HEK293 (cell line): ENCODE data around the gene NR1H2.

ENCODE experiments used
- CTCF ChIA-PET: fragments of 350-600 bp; formaldehyde crosslinking; extraction: SDS; loops from one replicate; lab custom pipeline; 2021; ENCODE audit warnings: antibody characterized with exemption; lab: Yijun Ruan, JAX
- POLR2A ChIA-PET: fragments of 300-600 bp; formaldehyde crosslinking; extraction: SDS; loops from one replicate; lab custom pipeline; 2020; ENCODE audit warnings: antibody characterized with exemption, inconsistent platforms; lab: Yijun Ruan, JAX
- H3K27ac ChIP-seq: fragments of 200-500 bp; sonication (Bioruptor generic); 2 replicates; pipeline ENCODE4 v1.5.1; 2014; ENCODE audit warnings: low read depth, low read length, control low read depth, inconsistent platforms; ENCODE audit errors: extremely low read depth
- H3K36me3 ChIP-seq, 2 experiments: fragments of 200-500 bp in 1 of 2; sonication (Bioruptor generic) in 1 of 2; 1 replicate in 1 of 2; 2 replicates in 1 of 2; pipeline ENCODE4 v1.5.1; 2014 to 2017; ENCODE audit warnings: inconsistent platforms in 2 of 2, low read length in 2 of 2; ENCODE audit not compliant: control insufficient read depth in 2 of 2, insufficient read depth in 1 of 2
- H3K4me1 ChIP-seq: fragments of 200-500 bp; sonication (Bioruptor generic); 2 replicates; pipeline ENCODE4 v1.5.1; 2014; ENCODE audit warnings: mild to moderate bottlenecking, low read length, inconsistent platforms; ENCODE audit not compliant: control insufficient read depth, insufficient read depth
- H3K4me3 ChIP-seq: 2 replicates; pipeline ENCODE4 v1.5.1; 2011; ENCODE audit warnings: low read depth, mild to moderate bottlenecking, control low read depth, low read length, moderate library complexity
- H3K9me3 ChIP-seq: fragments of 200-500 bp; sonication (Bioruptor generic); 2 replicates; pipeline ENCODE4 v1.5.1; 2014; ENCODE audit warnings: low read depth, low read length, inconsistent platforms; ENCODE audit not compliant: control insufficient read depth, insufficient read depth
- GLIS2 ChIP-seq: fragments of 450-650 bp; formaldehyde crosslinking; IDR thresholded peaks from 2 replicates; pipeline ENCODE4 v1.5.1; 2016; ENCODE audit warnings: missing biosample characterization, missing genetic modification characterization
- KLF16 ChIP-seq: fragments of 450-650 bp; formaldehyde crosslinking; IDR thresholded peaks from 2 replicates; pipeline ENCODE4 v1.5.1; 2017; ENCODE audit warnings: missing biosample characterization, missing genetic modification characterization
- KLF8 ChIP-seq: fragments of 450-650 bp; formaldehyde crosslinking; IDR thresholded peaks from 2 replicates; pipeline ENCODE4 v1.5.1; 2016; ENCODE audit warnings: missing biosample characterization, missing genetic modification characterization
- KLF9 ChIP-seq: fragments of 450-650 bp; formaldehyde crosslinking; IDR thresholded peaks from 2 replicates; pipeline ENCODE4 v1.5.1; 2016; ENCODE audit warnings: missing biosample characterization, missing genetic modification characterization, low read depth
- OVOL3 ChIP-seq: fragments of 450-650 bp; formaldehyde crosslinking; IDR thresholded peaks from 2 replicates; pipeline ENCODE4 v1.5.1; 2016; ENCODE audit warnings: missing biosample characterization, missing genetic modification characterization
- PRDM1 ChIP-seq: fragments of 450-650 bp; formaldehyde crosslinking; IDR thresholded peaks from 2 replicates; pipeline ENCODE4; 2016; ENCODE audit warnings: missing biosample characterization, missing genetic modification characterization
- YY2 ChIP-seq: fragments of 450-650 bp; formaldehyde crosslinking; IDR thresholded peaks from 2 replicates; pipeline ENCODE4 v1.5.1; 2016; ENCODE audit warnings: missing biosample characterization, missing genetic modification characterization
- ZBTB1 ChIP-seq: fragments of 450-650 bp; formaldehyde crosslinking; IDR thresholded peaks from 2 replicates; pipeline ENCODE4 v1.5.1; 2016; ENCODE audit warnings: missing biosample characterization, missing genetic modification characterization
- ZBTB21 ChIP-seq: fragments of 450-650 bp; formaldehyde crosslinking; IDR thresholded peaks from 2 replicates; pipeline ENCODE4 v1.5.1; 2017; ENCODE audit warnings: missing biosample characterization, missing genetic modification characterization
- ZEB2 ChIP-seq: fragments of 450-650 bp; formaldehyde crosslinking; IDR thresholded peaks from 2 replicates; pipeline ENCODE4 v1.5.1; 2016; ENCODE audit warnings: missing biosample characterization, missing genetic modification characterization
- ZNF10 ChIP-seq: fragments of 450-650 bp; formaldehyde crosslinking; IDR thresholded peaks from 2 replicates; pipeline ENCODE4 v1.5.1; 2017; ENCODE audit warnings: missing biosample characterization, missing genetic modification characterization
- ZNF184 ChIP-seq: fragments of 450-650 bp; IDR thresholded peaks from 2 replicates; pipeline ENCODE4 v1.5.1; 2018; ENCODE audit warnings: missing biosample characterization, mild to moderate bottlenecking, missing genetic modification characterization
- ZNF2 ChIP-seq: fragments of 450-650 bp; formaldehyde crosslinking; IDR thresholded peaks from 2 replicates; pipeline ENCODE4 v1.5.1; 2016; ENCODE audit warnings: missing biosample characterization, missing genetic modification characterization
- ZNF24 ChIP-seq: fragments of 450-650 bp; formaldehyde crosslinking; IDR thresholded peaks from 2 replicates; pipeline ENCODE4 v1.5.1; 2016; ENCODE audit warnings: missing biosample characterization, missing genetic modification characterization
- ZNF266 ChIP-seq: fragments of 450-650 bp; formaldehyde crosslinking; IDR thresholded peaks from 2 replicates; pipeline ENCODE4 v1.5.1; 2016; ENCODE audit warnings: missing biosample characterization, missing genetic modification characterization, low read depth
- ZNF302 ChIP-seq: fragments of 450-650 bp; formaldehyde crosslinking; IDR thresholded peaks from 2 replicates; pipeline ENCODE4 v1.5.1; 2016; ENCODE audit warnings: missing biosample characterization, missing genetic modification characterization, low read depth
- ZNF391 ChIP-seq: fragments of 450-650 bp; formaldehyde crosslinking; IDR thresholded peaks from 2 replicates; pipeline ENCODE4 v1.5.1; 2016; ENCODE audit warnings: low read depth, missing biosample characterization, missing genetic modification characterization, borderline replicate concordance
- ZNF416 ChIP-seq: fragments of 450-650 bp; formaldehyde crosslinking; IDR thresholded peaks from 2 replicates; pipeline ENCODE4 v1.5.1; 2016; ENCODE audit warnings: missing biosample characterization, missing genetic modification characterization
- ZNF426 ChIP-seq: fragments of 450-650 bp; formaldehyde crosslinking; IDR thresholded peaks from 2 replicates; pipeline ENCODE4 v1.5.1; 2017; ENCODE audit warnings: missing biosample characterization, missing genetic modification characterization, mild to moderate bottlenecking, inconsistent platforms, moderate library complexity
- ZNF501 ChIP-seq: fragments of 450-650 bp; formaldehyde crosslinking; IDR thresholded peaks from 2 replicates; pipeline ENCODE4 v1.5.1; 2016; ENCODE audit warnings: missing biosample characterization, missing genetic modification characterization
- ZNF521 ChIP-seq: fragments of 450-650 bp; formaldehyde crosslinking; IDR thresholded peaks from 2 replicates; pipeline ENCODE4 v1.5.1; 2017; ENCODE audit warnings: missing biosample characterization, mild to moderate bottlenecking, missing genetic modification characterization
- ZNF549 ChIP-seq: fragments of 450-650 bp; IDR thresholded peaks from 2 replicates; pipeline ENCODE4 v1.5.1; 2018; ENCODE audit warnings: missing biosample characterization, missing genetic modification characterization, mild to moderate bottlenecking, inconsistent platforms, moderate library complexity
- ZNF626 ChIP-seq: fragments of 450-650 bp; sonication (Bioruptor Pico); formaldehyde crosslinking; IDR thresholded peaks from 2 replicates; pipeline ENCODE4 v1.5.1; 2018; ENCODE audit warnings: missing biosample characterization, missing genetic modification characterization, inconsistent platforms
- ZNF660 ChIP-seq: fragments of 450-650 bp; IDR thresholded peaks from 2 replicates; pipeline ENCODE4 v1.5.1; 2018; ENCODE audit warnings: missing biosample characterization, mild to moderate bottlenecking, missing genetic modification characterization
- ZNF664 ChIP-seq: fragments of 450-650 bp; formaldehyde crosslinking; IDR thresholded peaks from 2 replicates; pipeline ENCODE4 v1.5.1; 2016; ENCODE audit warnings: missing biosample characterization, missing genetic modification characterization
- ZNF776 ChIP-seq: fragments of 450-650 bp; formaldehyde crosslinking; IDR thresholded peaks from 2 replicates; pipeline ENCODE4 v1.5.0; 2017; ENCODE audit warnings: missing biosample characterization, missing genetic modification characterization, borderline replicate concordance
- ZNF837 ChIP-seq: fragments of 450-650 bp; formaldehyde crosslinking; IDR thresholded peaks from 2 replicates; pipeline ENCODE4 v1.5.1; 2016; ENCODE audit warnings: missing biosample characterization, missing genetic modification characterization
- ZSCAN30 ChIP-seq: fragments of 450-650 bp; IDR thresholded peaks from 2 replicates; pipeline ENCODE4 v1.5.1; 2018; ENCODE audit warnings: missing biosample characterization, mild to moderate bottlenecking, missing genetic modification characterization, moderate library complexity
- ZXDB ChIP-seq: fragments of 450-650 bp; formaldehyde crosslinking; IDR thresholded peaks from 2 replicates; pipeline ENCODE4 v1.5.1; 2016; ENCODE audit warnings: missing biosample characterization, missing genetic modification characterization
- TF ChIP-seq, protein P1 (sequence below): fragments of 450-650 bp; formaldehyde crosslinking; IDR thresholded peaks from 2 replicates; pipeline ENCODE4 v1.5.1; 2016; ENCODE audit warnings: missing biosample characterization, missing genetic modification characterization

NR1H2 gene

DNA sequence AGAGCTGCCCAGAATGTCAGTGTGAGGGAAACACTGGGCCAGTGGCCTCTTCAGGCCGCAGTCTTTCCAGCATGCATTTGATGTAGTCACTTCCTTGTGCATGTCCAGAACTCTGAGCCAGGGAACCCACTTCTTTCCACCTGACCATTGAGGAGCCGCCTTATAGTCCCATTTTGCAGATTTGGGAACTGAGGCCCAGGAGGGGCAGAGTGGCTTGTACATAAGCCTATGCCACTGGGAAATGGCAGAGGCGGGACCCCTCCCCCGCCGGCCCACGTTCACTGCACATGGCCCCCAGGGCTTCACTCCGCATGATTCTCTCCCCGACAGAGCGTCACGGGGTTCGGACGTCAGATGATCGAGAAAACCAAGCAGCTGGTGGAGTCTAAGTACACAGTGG lies 36.8 kb downstream of the NR1H2 start:
- ChIA-PET POLR2A (no interaction called here), CTCF (no interaction called here)
- H3K4me1 ChIP-seq, result no peaks in the 10 kb centered on the region
- TF ChIP-seq ZNF391, result no peak
- TF ChIP-seq, protein P1, sequence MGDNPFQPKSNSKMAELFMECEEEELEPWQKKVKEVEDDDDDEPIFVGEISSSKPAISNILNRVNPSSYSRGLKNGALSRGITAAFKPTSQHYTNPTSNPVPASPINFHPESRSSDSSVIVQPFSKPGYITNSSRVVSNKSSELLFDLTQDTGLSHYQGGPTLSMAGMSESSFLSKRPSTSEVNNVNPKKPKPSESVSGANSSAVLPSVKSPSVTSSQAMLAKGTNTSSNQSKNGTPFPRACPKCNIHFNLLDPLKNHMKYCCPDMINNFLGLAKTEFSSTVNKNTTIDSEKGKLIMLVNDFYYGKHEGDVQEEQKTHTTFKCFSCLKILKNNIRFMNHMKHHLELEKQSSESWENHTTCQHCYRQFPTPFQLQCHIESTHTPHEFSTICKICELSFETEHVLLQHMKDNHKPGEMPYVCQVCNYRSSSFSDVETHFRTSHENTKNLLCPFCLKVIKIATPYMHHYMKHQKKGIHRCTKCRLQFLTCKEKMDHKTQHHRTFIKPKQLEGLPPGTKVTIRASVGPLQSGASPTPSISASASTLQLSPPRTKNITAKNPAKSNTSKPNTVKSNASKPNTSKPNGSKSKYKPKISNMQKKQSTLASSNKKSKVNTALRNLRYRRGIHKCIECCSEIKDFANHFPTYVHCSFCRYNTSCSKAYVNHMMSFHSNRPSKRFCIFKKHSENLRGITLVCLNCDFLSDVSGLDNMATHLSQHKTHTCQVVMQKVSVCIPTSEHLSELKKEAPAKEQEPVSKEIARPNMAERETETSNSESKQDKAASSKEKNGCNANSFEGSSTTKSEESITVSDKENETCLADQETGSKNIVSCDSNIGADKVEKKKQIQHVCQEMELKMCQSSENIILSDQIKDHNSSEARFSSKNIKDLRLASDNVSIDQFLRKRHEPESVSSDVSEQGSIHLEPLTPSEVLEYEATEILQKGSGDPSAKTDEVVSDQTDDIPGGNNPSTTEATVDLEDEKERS, result peak; percentile 35; the same call in 1 of the 2 replicates
- no peaks in the 10 kb centered on the region for H3K9me3 ChIP-seq
- peaks cover 26 to 66% of the 10 kb centered on the region in 2 experiments; a peak in 2 of 3 replicates for H3K36me3 ChIP-seq
- no peak overlapping the region for H3K27ac ChIP-seq
- H3K4me3 ChIP-seq, result no peak overlapping the region

DNA sequence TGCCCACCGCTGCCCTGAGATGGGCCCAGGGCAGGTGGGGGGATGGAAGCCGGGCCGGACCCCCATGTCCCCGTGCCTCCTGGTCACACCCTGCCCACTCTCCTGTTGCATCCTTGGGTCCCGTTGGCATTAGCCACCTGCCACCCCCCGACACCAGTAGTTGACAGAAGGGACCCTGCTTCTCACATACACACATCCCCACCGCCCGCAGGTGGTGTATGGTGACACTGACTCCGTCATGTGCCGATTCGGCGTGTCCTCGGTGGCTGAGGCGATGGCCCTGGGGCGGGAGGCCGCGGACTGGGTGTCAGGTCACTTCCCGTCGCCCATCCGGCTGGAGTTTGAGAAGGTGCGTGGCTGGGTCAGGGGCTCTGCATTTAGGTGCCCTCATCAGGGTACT lies 37.3 kb downstream of the NR1H2 start:
- ChIA-PET POLR2A (interaction anchor here (1.0 kb wide), 1 partner anchor 29 kb away, joined by 3 read pairs; the partner anchor contains the start of gene POLD1), CTCF (interaction anchor here (0.8 kb wide), 1 partner anchor 9 kb away, joined by 4 read pairs; no protein-coding TSS in a partner anchor)
- H3K9me3 ChIP-seq, result no peaks in the 10 kb centered on the region
- H3K4me1 ChIP-seq, result no peaks in the 10 kb centered on the region
- H3K4me3 ChIP-seq, result no peak overlapping the region
- H3K36me3 ChIP-seq, result peaks cover 22 to 64% of the 10 kb centered on the region in 2 experiments; a peak in 2 of 3 replicates
- H3K27ac ChIP-seq, result no peak overlapping the region
- no peak for TF ChIP-seq ZNF549 (tag by site-specific recombination)
- no peak for TF ChIP-seq ZNF521 (tag by site-specific recombination)
- no peak for TF ChIP-seq KLF8
- no peak for TF ChIP-seq ZNF626 (tag by site-specific recombination)
- TF ChIP-seq ZNF776 (tag by site-specific recombination), result no peak
- TF ChIP-seq YY2, result no peak
- TF ChIP-seq KLF16, result no peak
- TF ChIP-seq ZNF10 (tag by site-specific recombination), result no peak
- no peak for TF ChIP-seq ZSCAN30 (tag by site-specific recombination)
- no peak for TF ChIP-seq ZNF660 (tag by site-specific recombination)
- no peak for TF ChIP-seq ZNF24 (tag by site-specific recombination)
- no peak for TF ChIP-seq PRDM1
- TF ChIP-seq ZEB2 (tag by site-specific recombination), result no peak
- no peak for TF ChIP-seq ZNF266 (tag by site-specific recombination)
- TF ChIP-seq ZXDB (tag by site-specific recombination), result no peak
- no peak for TF ChIP-seq ZNF416

DNA sequence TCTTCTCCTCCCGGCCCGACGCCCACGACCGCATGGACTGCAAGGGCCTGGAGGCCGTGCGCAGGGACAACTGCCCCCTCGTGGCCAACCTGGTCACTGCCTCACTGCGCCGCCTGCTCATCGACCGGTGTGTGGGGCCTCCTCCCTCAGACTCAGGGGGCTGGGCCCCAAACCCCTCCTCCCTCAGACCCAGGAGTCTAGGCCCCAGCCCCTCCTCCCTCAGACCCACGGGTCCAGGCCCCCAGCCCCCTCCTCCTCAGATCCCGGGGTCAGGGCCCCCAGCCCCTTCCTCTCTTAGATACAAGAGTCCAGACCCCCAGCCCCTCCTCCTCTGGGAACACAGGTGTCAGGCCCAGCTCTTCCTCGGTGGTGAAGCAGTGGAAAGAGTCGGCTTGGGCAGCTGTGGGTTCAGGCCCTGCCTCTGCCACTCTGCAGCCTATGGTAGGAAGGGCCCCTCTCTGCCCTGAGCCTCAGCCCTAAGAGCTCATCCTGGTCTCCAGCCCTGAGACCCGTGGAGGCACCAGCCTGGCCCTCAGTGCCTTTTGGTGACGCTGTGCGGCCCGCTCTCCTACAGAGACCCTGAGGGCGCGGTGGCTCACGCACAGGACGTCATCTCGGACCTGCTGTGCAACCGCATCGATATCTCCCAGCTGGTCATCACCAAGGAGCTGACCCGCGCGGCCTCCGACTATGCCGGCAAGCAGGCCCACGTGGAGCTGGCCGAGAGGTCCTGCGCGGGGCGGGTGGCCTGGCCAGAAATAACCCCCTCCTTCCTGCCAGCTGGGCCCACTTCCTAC lies 38.8 kb downstream of the NR1H2 start:
- H3K4me1 ChIP-seq, result no peaks in the 10 kb centered on the region
- CTCF ChIA-PET, result interaction anchor here (0.6 to 1.8 kb wide), 15 partner anchors 10 to 82 kb away, joined by 3 to 20 read pairs (median 4); partner anchors contain the start of genes NR1H2 and POLD1
- 0 out of 2 replicates have a peak overlapping the region, but pooled peaks have one; percentile 28 for H3K27ac ChIP-seq
- POLR2A ChIA-PET, result interaction anchor here (1.1 kb wide), 1 partner anchor 31 kb away, joined by 4 read pairs; the partner anchor contains the start of gene POLD1
- no peak overlapping the region for H3K4me3 ChIP-seq
- peaks cover 17 to 49% of the 10 kb centered on the region in 2 experiments; a peak in 2 of 3 replicates for H3K36me3 ChIP-seq
- no peaks in the 10 kb centered on the region for H3K9me3 ChIP-seq
- TF ChIP-seq ZNF664 (tag by site-specific recombination) (no peak), ZNF776 (tag by site-specific recombination) (no peak), ZNF184 (tag by site-specific recombination) (no peak), ZNF2 (0 out of 2 replicates have a peak, but pooled peaks have one; percentile 70), ZNF426 (tag by site-specific recombination) (no peak), GLIS2 (tag by site-specific recombination) (peak; percentile 69; the same call in 1 of the 2 replicates), ZBTB1 (tag by site-specific recombination) (no peak), ZNF501 (tag by site-specific recombination) (0 out of 2 replicates have a peak, but pooled peaks have one; percentile 21), ZNF302 (tag by site-specific recombination) (no peak), OVOL3 (no peak), KLF9 (tag by site-specific recombination) (peak; percentile 26; the same call in 1 of the 2 replicates), ZNF837 (tag by site-specific recombination) (no peak), ZBTB21 (tag by site-specific recombination) (no peak)
